ENCODE data around the gene ADA.

The ADA gene

DNA sequence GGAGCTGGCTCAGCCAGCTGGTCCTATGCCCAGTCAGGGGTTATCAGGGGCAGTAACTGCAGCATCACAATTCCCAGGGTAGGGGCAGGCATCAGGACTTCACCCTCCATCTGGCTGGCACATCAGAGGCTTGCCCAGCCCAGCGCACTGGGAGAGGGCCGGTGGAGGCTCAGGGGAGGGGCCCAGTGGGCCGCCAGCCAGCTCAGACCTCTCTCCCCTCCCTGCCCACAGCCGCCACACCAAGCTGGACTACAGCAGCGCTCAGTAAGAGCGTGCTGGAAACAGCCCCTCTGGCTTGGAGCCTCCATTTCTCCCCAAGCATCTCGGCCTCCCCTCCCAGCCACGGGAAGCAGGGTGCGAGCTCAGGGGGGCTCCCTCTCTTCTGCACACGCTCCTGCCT, 22.0 kb downstream of the ADA start:
- TF ChIP-seq, protein P1, sequence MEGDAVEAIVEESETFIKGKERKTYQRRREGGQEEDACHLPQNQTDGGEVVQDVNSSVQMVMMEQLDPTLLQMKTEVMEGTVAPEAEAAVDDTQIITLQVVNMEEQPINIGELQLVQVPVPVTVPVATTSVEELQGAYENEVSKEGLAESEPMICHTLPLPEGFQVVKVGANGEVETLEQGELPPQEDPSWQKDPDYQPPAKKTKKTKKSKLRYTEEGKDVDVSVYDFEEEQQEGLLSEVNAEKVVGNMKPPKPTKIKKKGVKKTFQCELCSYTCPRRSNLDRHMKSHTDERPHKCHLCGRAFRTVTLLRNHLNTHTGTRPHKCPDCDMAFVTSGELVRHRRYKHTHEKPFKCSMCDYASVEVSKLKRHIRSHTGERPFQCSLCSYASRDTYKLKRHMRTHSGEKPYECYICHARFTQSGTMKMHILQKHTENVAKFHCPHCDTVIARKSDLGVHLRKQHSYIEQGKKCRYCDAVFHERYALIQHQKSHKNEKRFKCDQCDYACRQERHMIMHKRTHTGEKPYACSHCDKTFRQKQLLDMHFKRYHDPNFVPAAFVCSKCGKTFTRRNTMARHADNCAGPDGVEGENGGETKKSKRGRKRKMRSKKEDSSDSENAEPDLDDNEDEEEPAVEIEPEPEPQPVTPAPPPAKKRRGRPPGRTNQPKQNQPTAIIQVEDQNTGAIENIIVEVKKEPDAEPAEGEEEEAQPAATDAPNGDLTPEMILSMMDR (IDR thresholded peaks at IDR 0.05) = no peak

DNA sequence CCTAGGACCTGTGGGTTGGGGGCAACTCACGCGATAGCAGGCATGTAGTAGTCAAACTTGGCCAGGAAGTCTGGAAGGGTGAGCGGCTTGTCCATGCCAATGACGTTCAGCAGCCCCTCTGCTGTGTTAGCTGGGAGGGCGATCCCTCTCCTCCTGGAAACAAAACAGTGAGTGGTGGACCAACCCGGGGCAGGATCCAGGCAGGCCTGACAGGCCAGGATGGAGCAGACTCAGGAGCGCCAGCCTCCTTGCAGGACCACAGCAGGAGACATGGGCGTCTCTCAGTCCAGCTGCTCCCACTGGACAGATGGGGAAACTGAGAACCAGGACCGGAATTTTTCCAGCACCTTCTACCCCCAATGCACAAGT, 22.5 kb downstream of the ADA start:
- TF ChIP-seq, protein P1 (IDR thresholded peaks at IDR 0.05) = no peak

DNA sequence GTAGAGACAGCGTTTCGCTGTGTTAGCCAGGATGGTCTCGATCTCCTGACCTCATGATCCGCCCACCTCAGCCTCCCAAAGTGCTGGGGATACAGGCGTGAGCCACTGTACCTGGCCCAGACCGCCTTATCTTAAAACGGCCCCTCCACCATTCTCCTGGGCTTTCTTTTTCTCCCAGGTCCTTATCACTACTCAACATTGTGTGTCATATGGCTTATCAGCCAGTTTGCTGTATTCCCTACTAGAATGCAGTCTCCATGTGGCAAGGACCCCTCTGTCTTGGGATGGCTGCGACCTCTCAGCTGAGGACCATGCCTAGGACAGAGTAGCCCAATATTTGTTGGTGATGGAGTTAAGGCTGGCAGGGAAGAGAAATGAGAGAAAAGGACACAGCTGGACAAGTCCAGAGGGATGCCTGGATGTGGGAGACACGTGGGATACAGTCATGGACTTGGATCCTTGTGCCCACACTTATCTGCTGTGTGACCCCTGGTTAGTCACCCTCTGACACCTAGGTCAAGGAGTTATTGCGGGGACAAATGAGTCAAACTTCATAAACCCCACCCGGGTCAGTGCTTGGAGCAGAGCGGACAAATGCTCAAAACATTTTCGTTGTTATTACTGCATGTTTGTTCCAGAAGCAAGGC, 24.0 kb downstream of the ADA start:
- TF ChIP-seq, protein P1 (IDR thresholded peaks at IDR 0.05) = no peak

DNA sequence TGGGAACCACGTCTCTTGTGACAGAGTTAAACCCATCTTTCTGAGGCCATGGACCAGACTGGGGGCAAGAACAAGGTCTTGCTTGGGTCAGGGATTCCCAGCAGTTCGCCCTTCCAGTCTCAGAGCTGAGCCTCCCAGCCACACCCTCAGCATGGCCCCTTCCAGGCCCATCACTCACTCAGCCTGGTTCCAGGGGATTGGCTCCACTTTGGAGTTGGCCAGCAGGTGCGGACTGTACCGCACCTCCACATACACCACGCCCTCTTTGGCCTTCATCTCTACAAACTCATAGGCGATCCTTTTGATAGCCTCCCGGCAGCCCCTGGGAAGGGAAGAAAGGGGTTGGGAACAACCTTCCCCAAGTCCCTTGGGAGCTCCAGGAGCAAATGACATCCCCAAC, 25.2 kb downstream of the ADA start:
- TF ChIP-seq, protein P1 (IDR thresholded peaks at IDR 0.05) = no peak

DNA sequence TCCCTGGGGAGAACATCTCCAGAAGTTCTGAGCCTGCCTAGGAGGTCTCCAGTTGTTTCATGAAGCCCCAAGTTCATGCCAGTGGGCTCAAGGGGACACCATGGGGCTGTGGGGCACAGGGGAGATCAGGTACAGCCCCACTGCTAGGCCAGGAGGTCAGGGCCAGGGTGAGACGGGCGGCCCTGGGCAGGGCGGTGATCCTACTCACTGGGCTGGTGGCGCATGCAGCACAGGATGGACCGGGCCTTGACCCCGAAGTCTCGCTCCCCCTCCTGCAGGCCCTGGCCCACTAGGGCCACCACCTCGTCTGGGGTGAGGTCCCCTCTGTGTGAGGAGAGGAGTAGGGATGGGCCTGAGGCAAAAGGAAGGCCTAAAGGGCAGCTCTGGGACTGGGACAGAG, 26.1 kb downstream of the ADA start:
- TF ChIP-seq, protein P1 (IDR thresholded peaks at IDR 0.05) = no peak

DNA sequence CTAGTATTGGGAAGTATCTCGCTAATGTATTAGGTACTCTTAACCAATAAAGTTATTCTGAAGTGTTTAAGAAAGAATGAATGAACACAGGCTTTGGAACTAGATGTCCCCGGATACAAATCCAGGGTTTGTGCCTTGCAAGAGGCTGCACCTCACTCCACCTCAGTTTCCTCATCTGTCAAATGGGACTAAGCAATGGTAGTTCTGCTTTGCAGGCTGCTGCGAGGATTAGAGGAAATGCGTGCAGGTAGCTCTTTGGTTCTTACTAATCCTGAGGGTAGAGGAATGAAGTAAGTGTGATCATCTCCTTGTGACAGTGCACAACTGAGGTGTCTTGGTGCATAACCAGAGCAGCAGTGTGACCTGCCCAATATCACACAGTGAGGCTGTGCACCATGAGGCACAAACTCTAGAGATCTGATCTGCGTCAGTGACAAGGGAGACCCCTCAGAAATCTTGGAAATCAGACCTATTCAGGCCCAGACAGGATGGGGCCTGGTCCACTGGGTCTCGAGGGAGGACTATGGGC, 26.7 kb downstream of the ADA start:
- TF ChIP-seq, protein P1 (IDR thresholded peaks at IDR 0.05) = no peak

DNA sequence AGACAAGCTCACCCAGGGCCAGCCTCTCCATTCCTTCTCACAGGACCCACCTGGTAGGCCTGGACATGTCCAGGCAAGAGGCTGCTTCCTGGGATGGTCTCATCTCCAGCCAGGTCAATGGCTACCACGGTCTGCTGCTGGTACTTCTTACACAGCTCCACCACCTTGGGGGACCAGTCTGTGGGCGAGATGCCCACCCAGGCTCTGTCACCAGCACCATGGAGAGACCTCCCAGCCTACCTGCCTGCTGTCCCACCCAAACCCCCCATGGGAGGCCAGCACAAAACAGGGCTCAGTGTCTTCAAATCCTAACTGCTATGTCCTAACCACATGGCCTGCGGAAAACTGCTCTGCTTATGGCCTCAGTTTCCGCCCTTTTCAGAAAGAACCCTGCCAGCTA, 27.3 kb downstream of the ADA start:
- TF ChIP-seq, protein P1 (IDR thresholded peaks at IDR 0.05) = no peak
